Astrocyte (in vitro differentiated cells and primary cell): Measurements from ENCODE around the gene SLA2. TPM values are rescaled to one million over a fixed set of nuclear protein-coding genes. Genes with fewer than 3 reads are reported as not detected.

Experiments
- DNase-seq: peaks from one replicate; pipeline ENCODE4 v3.0.0-alpha.2; 2010; ENCODE audit warnings: low read depth
- FAIRE-seq: peaks from 2 replicates; lab custom pipeline; 2011; peaks lifted over from hg19 to GRCh38; lab: Jason Lieb, UNC
- H2AFZ ChIP-seq: 2 replicates; pipeline ENCODE4 v1.6.0; 2012; ENCODE audit warnings: low read depth, low read length, inconsistent platforms
- H3K27ac ChIP-seq: 2 replicates; pipeline ENCODE4 v1.5.1; 2011; ENCODE audit warnings: low read depth, low read length, inconsistent platforms
- H3K27me3 ChIP-seq: 2 replicates; pipeline ENCODE4 v1.6.0; 2011; ENCODE audit warnings: low read length, inconsistent platforms; ENCODE audit not compliant: insufficient read depth
- H3K36me3 ChIP-seq: 2 replicates; pipeline ENCODE4 v1.5.1; 2011; ENCODE audit warnings: low read length, inconsistent platforms; ENCODE audit not compliant: insufficient read depth
- H3K4me1 ChIP-seq: 2 replicates; pipeline ENCODE4 v1.5.1; 2011; ENCODE audit warnings: low read length, inconsistent platforms; ENCODE audit not compliant: insufficient read depth
- H3K4me2 ChIP-seq: 2 replicates; pipeline ENCODE4 v1.6.0; 2012; ENCODE audit warnings: low read length, inconsistent platforms
- H3K4me3 ChIP-seq: 2 replicates; pipeline ENCODE4 v1.5.1; 2011; ENCODE audit warnings: low read depth, mild to moderate bottlenecking, low read length, inconsistent platforms; ENCODE audit not compliant: insufficient read depth
- H3K79me2 ChIP-seq: 2 replicates; pipeline ENCODE4 v1.6.0; 2012; ENCODE audit warnings: mild to moderate bottlenecking, low read length, inconsistent platforms; ENCODE audit not compliant: insufficient read depth
- H3K9ac ChIP-seq: 2 replicates; pipeline ENCODE4 v1.6.0; 2012; ENCODE audit warnings: mild to moderate bottlenecking, low read length, inconsistent platforms
- H3K9me3 ChIP-seq: 2 replicates; pipeline ENCODE4 v1.5.1; 2012; ENCODE audit warnings: low read depth, mild to moderate bottlenecking, low read length, inconsistent platforms; ENCODE audit not compliant: insufficient read depth
- H4K20me1 ChIP-seq: 2 replicates; pipeline ENCODE4 v1.6.0; 2012; ENCODE audit warnings: low read length, inconsistent platforms; ENCODE audit not compliant: insufficient read depth
- H3K27ac Mint-ChIP-seq: one replicate; pipeline ENCODE4 v1.8.0; 2021; ENCODE audit warnings: mild to moderate bottlenecking, mixed read lengths; ENCODE audit not compliant: unreplicated experiment
- H3K27me3 Mint-ChIP-seq: one replicate; pipeline ENCODE4 v1.8.0; 2021; ENCODE audit warnings: low read depth, mixed read lengths; ENCODE audit not compliant: unreplicated experiment
- H3K36me3 Mint-ChIP-seq: one replicate; pipeline ENCODE4 v1.8.0; 2021; ENCODE audit warnings: low read depth, mixed read lengths; ENCODE audit not compliant: unreplicated experiment
- H3K4me1 Mint-ChIP-seq: one replicate; pipeline ENCODE4 v1.8.0; 2021; ENCODE audit warnings: low read depth, mixed read lengths; ENCODE audit not compliant: unreplicated experiment
- H3K4me3 Mint-ChIP-seq: one replicate; pipeline ENCODE4 v1.8.0; 2021; ENCODE audit warnings: mild to moderate bottlenecking, moderate library complexity, mixed read lengths; ENCODE audit not compliant: unreplicated experiment
- H3K9me3 Mint-ChIP-seq: one replicate; pipeline ENCODE4 v1.8.0; 2021; ENCODE audit warnings: mild to moderate bottlenecking, mixed read lengths; ENCODE audit not compliant: unreplicated experiment
- EZH2 ChIP-seq: IDR thresholded peaks from 2 replicates; pipeline ENCODE4 v1.6.1; 2012; ENCODE audit warnings: mild to moderate bottlenecking, low read length, inconsistent platforms; ENCODE audit not compliant: insufficient read depth
- total RNA-seq: library from RNA; stranded (reverse); gene quantifications from 2 replicates; pipeline ENCODE4 v1.2.1, GENCODE V29; 2021
- TF ChIP-seq, protein P1 (sequence below): IDR thresholded peaks from 2 replicates; pipeline ENCODE4 v1.5.1; 2011; ENCODE audit warnings: low read depth, mild to moderate bottlenecking, inconsistent platforms, low read length, moderate library complexity; ENCODE audit not compliant: insufficient read depth

The SLA2 gene
- total RNA-seq, 1 donor from 2014 or later = 0.14 TPM

GRCh38 chr20:36563374-36563773 is 82.6 kb downstream of the SLA2 start:
- TF ChIP-seq, protein P1, sequence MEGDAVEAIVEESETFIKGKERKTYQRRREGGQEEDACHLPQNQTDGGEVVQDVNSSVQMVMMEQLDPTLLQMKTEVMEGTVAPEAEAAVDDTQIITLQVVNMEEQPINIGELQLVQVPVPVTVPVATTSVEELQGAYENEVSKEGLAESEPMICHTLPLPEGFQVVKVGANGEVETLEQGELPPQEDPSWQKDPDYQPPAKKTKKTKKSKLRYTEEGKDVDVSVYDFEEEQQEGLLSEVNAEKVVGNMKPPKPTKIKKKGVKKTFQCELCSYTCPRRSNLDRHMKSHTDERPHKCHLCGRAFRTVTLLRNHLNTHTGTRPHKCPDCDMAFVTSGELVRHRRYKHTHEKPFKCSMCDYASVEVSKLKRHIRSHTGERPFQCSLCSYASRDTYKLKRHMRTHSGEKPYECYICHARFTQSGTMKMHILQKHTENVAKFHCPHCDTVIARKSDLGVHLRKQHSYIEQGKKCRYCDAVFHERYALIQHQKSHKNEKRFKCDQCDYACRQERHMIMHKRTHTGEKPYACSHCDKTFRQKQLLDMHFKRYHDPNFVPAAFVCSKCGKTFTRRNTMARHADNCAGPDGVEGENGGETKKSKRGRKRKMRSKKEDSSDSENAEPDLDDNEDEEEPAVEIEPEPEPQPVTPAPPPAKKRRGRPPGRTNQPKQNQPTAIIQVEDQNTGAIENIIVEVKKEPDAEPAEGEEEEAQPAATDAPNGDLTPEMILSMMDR = no peak
- no peak for TF ChIP-seq EZH2
- H3K27me3 Mint-ChIP-seq = no peaks in the 10 kb centered on the region
- Histone ChIP-seq H3K9ac (no peak overlapping the region), H3K4me2 (no peak overlapping the region), H3K79me2 (no peaks in the 10 kb centered on the region), H2AFZ (no peak overlapping the region), H3K27me3 (no peaks in the 10 kb centered on the region), H3K4me3 (no peak overlapping the region), H3K36me3 (no peaks in the 10 kb centered on the region), H3K27ac (no peak overlapping the region), H3K4me1 (no peaks in the 10 kb centered on the region), H3K9me3 (peaks cover 3% of the 10 kb centered on the region), H4K20me1 (no peaks in the 10 kb centered on the region)
- no peak for FAIRE-seq
- no peak overlapping the region for H3K27ac Mint-ChIP-seq
- H3K36me3 Mint-ChIP-seq = peaks cover 5% of the 10 kb centered on the region
- H3K4me1 Mint-ChIP-seq = no peaks in the 10 kb centered on the region
- no peak for DNase-seq
- peaks cover 4% of the 10 kb centered on the region for H3K9me3 Mint-ChIP-seq
- H3K4me3 Mint-ChIP-seq = no peak overlapping the region

DNA sequence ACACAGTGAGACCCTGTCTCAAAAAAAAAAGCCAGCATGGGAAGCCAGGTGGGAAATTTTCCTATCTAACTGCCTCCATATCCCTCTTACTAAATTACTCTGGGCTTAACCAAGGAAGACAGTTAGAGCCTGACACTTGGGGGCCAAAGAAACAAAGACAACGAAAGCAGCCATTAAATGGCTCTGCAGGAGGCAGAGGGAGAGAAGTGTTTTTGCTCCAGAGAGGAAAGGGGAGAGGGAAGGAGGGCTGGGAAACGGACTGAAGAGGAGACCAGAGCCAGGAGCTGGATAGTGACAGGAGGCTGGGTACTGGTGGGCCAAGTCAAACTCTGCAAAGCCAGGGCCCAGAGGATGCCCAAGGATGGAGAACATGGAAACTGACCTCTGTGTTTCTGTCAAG is 83.3 kb downstream of the SLA2 start:
- Histone ChIP-seq H3K9me3 (peaks cover 3% of the 10 kb centered on the region), H2AFZ (no peak overlapping the region), H3K4me2 (no peak overlapping the region), H3K27ac (no peak overlapping the region), H3K9ac (no peak overlapping the region), H3K4me1 (no peaks in the 10 kb centered on the region), H4K20me1 (no peaks in the 10 kb centered on the region), H3K4me3 (no peak overlapping the region), H3K27me3 (no peaks in the 10 kb centered on the region), H3K79me2 (no peaks in the 10 kb centered on the region), H3K36me3 (no peaks in the 10 kb centered on the region)
- no peaks in the 10 kb centered on the region for H3K4me1 Mint-ChIP-seq
- H3K9me3 Mint-ChIP-seq = peaks cover 4% of the 10 kb centered on the region
- no peak overlapping the region for H3K27ac Mint-ChIP-seq
- no peaks in the 10 kb centered on the region for H3K27me3 Mint-ChIP-seq
- no peak overlapping the region for H3K4me3 Mint-ChIP-seq
- DNase-seq (no peak), FAIRE-seq (no peak)
- TF ChIP-seq, protein P1 = no peak
- no peak for TF ChIP-seq EZH2
- H3K36me3 Mint-ChIP-seq = peaks cover 8% of the 10 kb centered on the region

Other genes starting within 250 kb of the SLA2 start
- gene MYL9, start 104.7 kb downstream of the SLA2 start, total RNA-seq = 1,166 and 1,247 TPM in 2 replicates
- gene TGIF2, start 72.6 kb downstream of the SLA2 start, total RNA-seq = 24.4 and 27.8 TPM in 2 replicates
- 105 and 117 TPM in 2 replicates for gene RAB5IF, start 40.4 kb downstream of the SLA2 start, total RNA-seq
- 30.4 and 33.1 TPM in 2 replicates for gene NDRG3, start 99.9 kb upstream of the SLA2 start, total RNA-seq
- gene DSN1, start 127.6 kb upstream of the SLA2 start, total RNA-seq = 5.8 and 6.1 TPM in 2 replicates
- not detected in 2 replicates for gene TLDC2, start 229.9 kb upstream of the SLA2 start, total RNA-seq